Thyroid gland (tissue), 4 donors: ENCODE results near the gene ODAD4. TPM values are rescaled to one million over a fixed set of nuclear protein-coding genes. Genes with fewer than 3 reads are reported as not detected.
A peak's percentile ranks its signal among the peaks of the same experiment; 100 is the strongest.

Experiments used
- DNase-seq, 2 donors: peaks; one replicate each; pipeline ENCODE4 v3.0.0-alpha.2; 2019
- H3K27ac ChIP-seq, 3 donors: fragments of 200-600 bp; sonication (generic); 1 replicate in 2 of 3; 2 replicates in 1 of 3; pipeline ENCODE4 v1.5.1; 2016 to 2019; ENCODE audit warnings: mild to moderate bottlenecking in 1 of 3, moderate library complexity in 1 of 3
- H3K27me3 ChIP-seq: fragments of 200-600 bp; sonication (generic); one replicate; pipeline ENCODE4 v1.5.1; 2019
- H3K36me3 ChIP-seq, 2 donors: fragments of 200-600 bp; sonication (generic); one replicate each; pipeline ENCODE4 v1.5.1; 2016 to 2019
- H3K4me1 ChIP-seq, 2 donors: fragments of 200-600 bp; sonication (generic); one replicate each; pipeline ENCODE4 v1.5.1; 2017 to 2019
- H3K4me3 ChIP-seq, 3 donors: fragments of 200-600 bp; sonication (generic); replicated peaks in 1 of 3; 1 replicate in 2 of 3; 2 replicates in 1 of 3; pipeline ENCODE4 v1.5.1; 2016; ENCODE audit warnings: mild to moderate bottlenecking in 1 of 3
- H3K9me3 ChIP-seq: fragments of 200-600 bp; sonication (generic); one replicate; pipeline ENCODE4 v1.5.1; 2017
- POLR2A ChIP-seq, 2 donors: fragments of 450-650 bp; IDR thresholded peaks; one replicate each; pipeline ENCODE4 v1.6.1; 2017; ENCODE audit warnings: antibody characterized with exemption in 2 of 2, mild to moderate bottlenecking in 2 of 2, moderate library complexity in 1 of 2
- WGBS, 2 donors: methylation state at CpG; one replicate each; pipeline ENCODE4 v1.1.5; 2017; 5-methylcytosine and 5-hydroxymethylcytosine counted together
- intact Hi-C: fragments of 100-400 bp; cut with DNase I; formaldehyde crosslinking; loops from one replicate; pipeline ENCODE4 v1.15.1; 2023
- total RNA-seq, 4 donors: library from RNA; depleted of rRNA; stranded (reverse); fragments of >200 nt; gene quantifications; one replicate each; pipeline ENCODE4 v1.2.3, GENCODE V29; 2016
- TF ChIP-seq, protein P1 (sequence below), 6 experiments: fragments of 200-600 bp in 3 of 6; fragments of 450-650 bp in 3 of 6; sonication (generic) in 3 of 6; IDR thresholded peaks; one replicate each; pipeline ENCODE4 v1.5.1; 2016 to 2019; ENCODE audit warnings: antibody characterized with exemption in 6 of 6, mild to moderate bottlenecking in 2 of 6, inconsistent platforms in 1 of 6, moderate library complexity in 1 of 6

ODAD4 gene
- total RNA-seq, 4 donors from 2014 or later, result 3.0 to 8.2 (median 3.8) TPM

DNA sequence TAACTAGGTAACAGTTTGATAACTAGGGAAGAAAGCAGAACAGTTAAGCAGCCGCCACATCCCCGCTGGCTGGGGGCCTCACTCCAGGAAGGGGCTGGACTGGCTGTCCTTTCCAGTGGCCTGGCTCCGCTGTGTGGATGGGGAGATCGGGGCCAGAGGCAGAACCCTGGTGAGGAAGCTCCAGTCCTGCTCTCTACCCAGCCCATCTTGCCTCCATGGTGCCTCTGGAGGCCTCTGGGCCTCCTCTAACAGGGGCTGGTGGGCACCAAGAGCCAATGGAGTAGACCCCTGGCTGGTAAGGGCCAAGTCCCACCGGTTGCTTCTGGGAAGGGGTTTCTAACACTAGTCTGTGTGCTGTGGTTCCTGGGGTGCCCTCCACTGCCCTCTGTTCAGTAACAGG, 44.2 kb downstream of the ODAD4 start:
- 79 to 83% methylated on average over 2 to 5 of the region's 5 CpGs for WGBS, 2 donors
- Histone ChIP-seq H3K9me3 (no peaks in the 10 kb centered on the region), H3K4me3 (no peak overlapping the region), H3K27ac (no peak overlapping the region), H3K4me1 (peaks cover 0 to 27% of the 10 kb centered on the region in 2 donors), H3K27me3 (no peaks in the 10 kb centered on the region), H3K36me3 (peaks cover 55 to 58% of the 10 kb centered on the region in 2 donors)
- no peak for DNase-seq
- intact Hi-C loops, result loop anchor here (5.0 kb wide), 1 partner anchor 48 kb away; the partner anchor contains the start of gene NKIRAS2
- TF ChIP-seq POLR2A (IDR thresholded peaks at IDR 0.05), result no peak
- TF ChIP-seq, protein P1, sequence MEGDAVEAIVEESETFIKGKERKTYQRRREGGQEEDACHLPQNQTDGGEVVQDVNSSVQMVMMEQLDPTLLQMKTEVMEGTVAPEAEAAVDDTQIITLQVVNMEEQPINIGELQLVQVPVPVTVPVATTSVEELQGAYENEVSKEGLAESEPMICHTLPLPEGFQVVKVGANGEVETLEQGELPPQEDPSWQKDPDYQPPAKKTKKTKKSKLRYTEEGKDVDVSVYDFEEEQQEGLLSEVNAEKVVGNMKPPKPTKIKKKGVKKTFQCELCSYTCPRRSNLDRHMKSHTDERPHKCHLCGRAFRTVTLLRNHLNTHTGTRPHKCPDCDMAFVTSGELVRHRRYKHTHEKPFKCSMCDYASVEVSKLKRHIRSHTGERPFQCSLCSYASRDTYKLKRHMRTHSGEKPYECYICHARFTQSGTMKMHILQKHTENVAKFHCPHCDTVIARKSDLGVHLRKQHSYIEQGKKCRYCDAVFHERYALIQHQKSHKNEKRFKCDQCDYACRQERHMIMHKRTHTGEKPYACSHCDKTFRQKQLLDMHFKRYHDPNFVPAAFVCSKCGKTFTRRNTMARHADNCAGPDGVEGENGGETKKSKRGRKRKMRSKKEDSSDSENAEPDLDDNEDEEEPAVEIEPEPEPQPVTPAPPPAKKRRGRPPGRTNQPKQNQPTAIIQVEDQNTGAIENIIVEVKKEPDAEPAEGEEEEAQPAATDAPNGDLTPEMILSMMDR (IDR thresholded peaks at IDR 0.05), result no peak

DNA sequence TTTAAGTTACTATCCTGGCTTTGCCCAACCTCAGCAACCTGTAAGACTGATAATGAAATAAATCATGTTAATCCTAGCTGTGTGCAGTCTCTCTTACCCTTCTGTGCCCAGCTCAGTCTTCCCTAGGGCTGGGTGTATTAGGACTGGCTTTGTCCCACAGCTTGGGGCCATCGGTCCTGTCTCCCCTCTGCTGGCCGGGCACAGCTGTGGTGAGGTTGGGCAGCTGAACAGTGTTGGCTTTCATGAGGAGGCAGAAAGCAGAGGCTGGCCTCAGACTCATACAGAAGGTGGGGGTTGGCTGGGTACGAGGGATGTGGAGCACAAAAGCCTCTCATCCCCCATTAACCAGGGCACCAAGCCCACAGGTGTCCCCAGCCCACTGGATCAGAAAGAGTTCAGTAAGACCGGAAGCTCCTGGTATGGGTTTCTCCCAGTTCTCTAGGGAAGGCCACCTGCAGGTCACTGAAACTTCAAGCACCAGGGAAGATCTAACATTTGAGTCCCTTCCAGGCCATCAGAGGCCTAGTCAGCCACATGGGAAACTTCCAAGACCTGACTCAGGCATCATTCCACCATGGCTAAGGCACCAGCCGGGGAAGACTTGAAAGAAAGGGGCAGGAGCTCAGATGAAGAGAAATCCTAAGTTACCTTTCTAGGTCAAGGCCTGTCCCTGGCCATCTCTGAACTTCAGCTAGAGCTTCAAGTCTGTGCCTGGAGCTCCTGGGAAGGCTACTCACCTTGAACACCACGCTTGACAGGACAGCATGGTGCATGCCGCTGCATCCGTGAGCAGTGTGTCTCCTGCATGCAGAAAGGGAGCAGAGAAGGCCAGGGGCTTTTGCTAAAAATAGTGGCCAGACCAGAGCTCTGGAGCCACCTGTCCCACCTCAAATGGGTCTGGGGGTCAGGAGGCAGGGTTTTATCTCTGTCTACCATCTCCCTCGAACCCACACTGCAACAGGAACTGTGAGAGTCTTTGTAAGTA, 45.0 kb downstream of the ODAD4 start:
- Histone ChIP-seq H3K27ac (no peak overlapping the region), H3K9me3 (no peaks in the 10 kb centered on the region), H3K4me3 (no peak overlapping the region), H3K36me3 (peaks cover 59 to 65% of the 10 kb centered on the region in 2 donors), H3K27me3 (no peaks in the 10 kb centered on the region), H3K4me1 (peaks cover 0 to 20% of the 10 kb centered on the region in 2 donors)
- 85 to 86% methylated on average over 6 to 7 of the region's 9 CpGs for WGBS, 2 donors
- DNase-seq, result no peak
- TF ChIP-seq, protein P1 (IDR thresholded peaks at IDR 0.05), result no peak
- intact Hi-C loops, result no loop called here

DNA sequence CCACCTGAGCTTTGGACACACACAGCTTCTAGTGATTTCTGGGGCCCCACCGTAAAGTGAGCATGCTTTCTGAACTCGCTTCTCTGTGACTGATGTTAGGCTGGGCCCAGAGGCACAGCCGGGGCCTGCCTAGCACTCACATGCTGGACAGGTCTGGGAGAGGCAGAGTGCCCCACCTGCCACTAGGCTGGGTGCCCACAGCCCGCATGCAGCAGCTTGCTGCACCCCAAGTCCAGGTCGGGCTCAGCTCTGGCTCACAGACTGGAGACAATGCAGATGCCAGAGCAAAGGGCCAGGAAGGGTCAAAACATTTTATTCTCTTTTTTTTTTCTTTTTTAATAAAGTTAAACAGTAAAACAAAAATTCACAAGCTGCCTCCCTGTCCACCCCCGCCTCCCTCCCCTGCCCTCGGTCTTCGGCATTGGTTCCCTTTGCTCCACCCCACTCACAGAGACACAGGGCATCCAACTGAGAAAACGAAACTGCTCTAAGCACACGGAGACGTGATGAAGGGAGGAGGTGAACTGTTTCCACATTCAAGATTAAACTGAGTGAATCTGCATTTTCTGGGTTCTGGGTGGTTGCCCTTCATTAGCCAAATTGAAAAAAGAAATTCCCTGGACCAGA, 45.8 kb downstream of the ODAD4 start:
- Histone ChIP-seq H3K36me3 (peaks cover 67 to 73% of the 10 kb centered on the region in 2 donors), H3K27me3 (no peaks in the 10 kb centered on the region), H3K27ac (peak overlapping the region in 1 of 3 donors; percentile 10), H3K4me3 (no peak overlapping the region), H3K4me1 (peaks cover 0 to 14% of the 10 kb centered on the region in 2 donors), H3K9me3 (no peaks in the 10 kb centered on the region)
- 74 to 75% methylated on average over 9 to 11 of the region's 11 CpGs for WGBS, 2 donors
- TF ChIP-seq, protein P1 (IDR thresholded peaks at IDR 0.05), result no peak
- TF ChIP-seq POLR2A (IDR thresholded peaks at IDR 0.05), result no peak
- intact Hi-C loops, result no loop called here
- peak; percentile 37 to 44 for DNase-seq

DNA sequence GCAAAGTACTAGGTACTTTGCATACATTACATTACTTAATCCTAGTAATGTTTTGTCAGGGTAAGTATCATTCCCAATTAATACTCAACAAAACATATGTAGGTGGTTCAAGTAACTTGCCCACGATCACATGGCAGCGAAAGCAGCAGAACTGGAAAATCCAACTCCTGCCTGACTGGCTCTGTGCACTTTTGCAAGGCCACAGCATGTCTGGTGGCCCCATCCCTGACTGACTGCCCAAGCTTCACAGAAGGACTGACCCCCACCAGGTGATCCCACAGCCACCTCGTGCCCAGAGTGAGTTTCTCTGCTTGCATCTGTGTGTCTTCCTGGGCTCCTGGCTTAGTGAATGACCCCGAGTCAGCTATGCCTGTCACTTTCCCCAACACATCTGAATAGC, 47.6 kb downstream of the ODAD4 start:
- peaks cover 75 to 83% of the 10 kb centered on the region in 2 donors for H3K36me3 ChIP-seq
- no peaks in the 10 kb centered on the region for H3K9me3 ChIP-seq
- H3K4me3 ChIP-seq, result no peak overlapping the region
- H3K4me1 ChIP-seq, result peaks cover 0 to 14% of the 10 kb centered on the region in 2 donors
- TF ChIP-seq POLR2A (IDR thresholded peaks at IDR 0.05), result no peak
- TF ChIP-seq, protein P1 (IDR thresholded peaks at IDR 0.05), result no peak
- WGBS, 2 donors, result 63 to 65% methylated on average over 4 of the region's 4 CpGs
- intact Hi-C loops, result no loop called here
- peak; percentile 65 to 78 for DNase-seq
- H3K27ac ChIP-seq, result no peak overlapping the region
- H3K27me3 ChIP-seq, result no peaks in the 10 kb centered on the region
